GM12878 (cell line): ENCODE data around the gene CRYGS. TPM values are rescaled to one million over a fixed set of nuclear protein-coding genes. Genes with fewer than 3 reads are reported as not detected.

Source experiments
- BACH1 ChIP-seq: fragments of 450-650 bp; IDR thresholded peaks from 2 replicates; pipeline ENCODE4 v1.6.1; 2017; ENCODE audit warnings: mild to moderate bottlenecking, borderline replicate concordance
- BCLAF1 ChIP-seq: fragments of 450-650 bp; IDR thresholded peaks from 2 replicates; pipeline ENCODE4 v1.6.1; 2017; ENCODE audit warnings: antibody characterized with exemption, mild to moderate bottlenecking, moderate library complexity
- BMI1 ChIP-seq: fragments of 450-650 bp; IDR thresholded peaks from 2 replicates; pipeline ENCODE4 v1.6.1; 2016; ENCODE audit warnings: mild to moderate bottlenecking, moderate library complexity, borderline replicate concordance
- CHD4 ChIP-seq: fragments of 200-600 bp; sonication (generic); IDR thresholded peaks from 2 replicates; pipeline ENCODE4 v1.6.1; 2016; ENCODE audit warnings: mild to moderate bottlenecking
- CUX1 ChIP-seq: IDR thresholded peaks from 2 replicates; pipeline ENCODE4 v1.6.1; 2012; ENCODE audit warnings: improper control_type of control experiment, low read depth, low read length; ENCODE audit not compliant: insufficient replicate concordance
- EGR1 ChIP-seq, 2 experiments: IDR thresholded peaks; 1 replicate in 1 of 2; 2 replicates in 1 of 2; pipeline ENCODE4 v1.6.1; 2011 to 2012; ENCODE audit warnings: low read depth in 2 of 2, low read length in 2 of 2, borderline replicate concordance in 1 of 2, mild to moderate bottlenecking in 1 of 2, moderate library complexity in 1 of 2
- FOXK2 ChIP-seq: fragments of 450-650 bp; IDR thresholded peaks from 2 replicates; pipeline ENCODE4 v1.6.1; 2017; ENCODE audit warnings: mild to moderate bottlenecking, moderate library complexity
- HDAC2 ChIP-seq: fragments of 200-600 bp; sonication (generic); IDR thresholded peaks from 2 replicates; pipeline ENCODE4 v1.6.1; 2017
- MXI1 ChIP-seq: fragments of 150-350 bp; IDR thresholded peaks from 2 replicates; pipeline ENCODE4 v1.6.1; 2011; ENCODE audit warnings: low read depth, mild to moderate bottlenecking, inconsistent platforms, low read length, improper control_type of control experiment
- RB1 ChIP-seq: fragments of 450-650 bp; formaldehyde crosslinking; IDR thresholded peaks from 2 replicates; pipeline ENCODE4 v1.6.1; 2017; ENCODE audit warnings: mild to moderate bottlenecking, borderline replicate concordance
- RCOR1 ChIP-seq: conservative IDR thresholded peaks from 2 replicates; pipeline ENCODE4 v1.6.1; 2012; ENCODE audit warnings: low read depth, low read length, improper control_type of control experiment
- SMC3 ChIP-seq: IDR thresholded peaks from 2 replicates; pipeline ENCODE4 v1.6.1; 2011; ENCODE audit warnings: low read length, improper control_type of control experiment, borderline replicate concordance
- STAT3 ChIP-seq: IDR thresholded peaks from 2 replicates; pipeline ENCODE4 v1.6.1; 2011; ENCODE audit warnings: low read depth, low read length, improper control_type of control experiment
- SUZ12 ChIP-seq: fragments of 200-600 bp; sonication (generic); IDR thresholded peaks from one replicate; pipeline ENCODE4 v1.6.1; 2018; ENCODE audit warnings: antibody characterized with exemption, mild to moderate bottlenecking; ENCODE audit not compliant: unreplicated experiment
- TCF7 ChIP-seq: IDR thresholded peaks from 2 replicates; pipeline ENCODE4 v1.6.1; 2014; ENCODE audit warnings: antibody characterized with exemption, borderline replicate concordance
- USF2 ChIP-seq: IDR thresholded peaks from 2 replicates; pipeline ENCODE4 v1.6.1; 2011; ENCODE audit warnings: low read depth, low read length, improper control_type of control experiment, borderline replicate concordance
- ZBTB4 ChIP-seq: fragments of 450-650 bp; formaldehyde crosslinking; IDR thresholded peaks from 2 replicates; pipeline ENCODE4 v1.4.0; 2022; ENCODE audit warnings: mild to moderate bottlenecking, moderate library complexity
- polyA plus RNA-seq, 11 experiments: library from polyadenylated mRNA; depleted of rRNA in 4 of 11; unstranded in 6 of 11; stranded (reverse) in 5 of 11; fragments of >200 nt; fragmentation: Nextera tagmentation in 4 of 11; fragmentation: Illumina TruSeq in 1 of 11; extraction: Ambion mirVana in 4 of 11; extraction: Trizol in 1 of 11; gene quantifications; 1 replicate in 1 of 11; 2 replicates in 10 of 11; pipeline versions ENCODE4 v1.2.1 to v1.2.3, GENCODE V29; 2011 to 2016; ENCODE audit warnings: inconsistent platforms in 2 of 11, missing spikeins in 2 of 11, low read depth in 1 of 11
- total RNA-seq, 4 experiments: library from RNA; depleted of rRNA in 3 of 4; stranded (reverse); fragments of >200 nt in 3 of 4; fragmentation: Illumina TruSeq in 1 of 4; extraction: Trizol in 1 of 4; gene quantifications; 2 replicates each; pipeline versions ENCODE4 v1.2.1 to v1.2.3, GENCODE V29; 2013 to 2021

The CRYGS gene
- total and polyA plus RNA-seq, 10 of the 15 experiments (the other 5 are each of a cell fraction or from before 2014, with no cell fraction given): 1.1 to 6.0 (median 2.5) TPM

GRCh38 chr3:186567072-186567921 lies 23.1 kb upstream of the CRYGS start, which contains the start of gene TBCCD1 (continued):
- no peak for TF ChIP-seq CUX1
- TF ChIP-seq SMC3: no peak
- no peak for TF ChIP-seq USF2
- no peak for TF ChIP-seq CHD4
- TF ChIP-seq BCLAF1: no peak
- peak; percentile 93; the same call in 1 of the 2 replicates for TF ChIP-seq RB1
- TF ChIP-seq BACH1: peak; percentile 92
- TF ChIP-seq FOXK2: no peak
- no peak for TF ChIP-seq HDAC2
- no peak for TF ChIP-seq BMI1
- no peak for TF ChIP-seq STAT3
- peak in 1 of 2 experiments; percentile 74; a peak in 2 of 3 replicates for TF ChIP-seq EGR1 (IDR thresholded peaks at IDR 0.05; ENCODE audit: borderline replicate concordance in 1 of 2, low read depth in 2 of 2, low read length in 2 of 2)
- no peak for TF ChIP-seq TCF7
- no peak for TF ChIP-seq ZBTB4
- TF ChIP-seq RCOR1: peak; percentile 87; the same call in 1 of the 2 replicates
- TF ChIP-seq SUZ12: no peak
- peak; percentile 72; the same call in 1 of the 2 replicates for TF ChIP-seq MXI1
